ENCODE measurements around the gene SH3GLB1. TPM values are rescaled to one million over a fixed set of nuclear protein-coding genes. Genes with fewer than 3 reads are reported as not detected.

The SH3GLB1 gene
- polyA plus RNA-seq, 2 of the 4 experiments (the other 2 are of a cell fraction) = 22.2 to 33.9 TPM

DNA sequence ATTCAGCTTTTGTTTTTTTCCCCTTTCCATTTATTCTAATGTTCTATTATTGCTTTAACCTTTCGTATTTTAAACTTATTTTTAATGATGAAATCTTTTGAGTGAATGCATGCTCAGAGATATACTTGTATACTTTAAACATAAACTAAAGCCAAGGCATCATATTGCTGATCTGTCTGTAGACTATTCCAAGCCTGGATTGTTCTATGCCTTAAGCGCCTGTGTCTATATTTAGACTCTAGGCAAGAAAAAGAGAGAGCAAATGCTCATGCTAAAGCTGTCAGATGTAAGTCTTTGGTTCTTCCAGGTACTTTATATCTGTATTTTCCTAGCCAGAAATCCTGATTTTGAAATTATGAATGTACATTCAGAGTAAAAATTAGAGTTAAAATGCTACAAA, 14.4 kb downstream of the SH3GLB1 start:
- TF ChIP-seq FOSL2 (IDR thresholded peaks at IDR 0.05) (no peak), FOSL2 (CRISPR knock-in tag; IDR thresholded peaks at IDR 0.05) (no peak), ESRRA (IDR thresholded peaks at IDR 0.05; ENCODE audit: borderline replicate concordance, low read length) (no peak), HEYL (CRISPR knock-in tag; IDR thresholded peaks at IDR 0.05) (no peak), RARB (CRISPR knock-in tag; IDR thresholded peaks at IDR 0.05) (no peak), TP53 (CRISPR knock-in tag; IDR thresholded peaks at IDR 0.05) (no peak), CBX2 (IDR thresholded peaks at IDR 0.05; ENCODE audit: borderline replicate concordance, low read depth) (no peak), NR3C1 (IDR thresholded peaks at IDR 0.05) (no peak), MAFK (IDR thresholded peaks at IDR 0.05; ENCODE audit: partially characterized antibody) (no peak), FOXS1 (CRISPR knock-in tag; IDR thresholded peaks at IDR 0.05) (no peak), POLR2AphosphoS2 (conservative IDR thresholded peaks at IDR 0.05; ENCODE audit: low read length) (no peak), NPAS2 (CRISPR knock-in tag; IDR thresholded peaks at IDR 0.05; ENCODE audit: borderline replicate concordance) (no peak), JUNB (IDR thresholded peaks at IDR 0.05) (no peak), EP300 (IDR thresholded peaks at IDR 0.05) (no peak), ZFP36 (IDR thresholded peaks at IDR 0.05; ENCODE audit: borderline replicate concordance, partially characterized antibody) (no peak), JUN (IDR thresholded peaks at IDR 0.05) (no peak)
- TF ChIP-seq, protein P1, sequence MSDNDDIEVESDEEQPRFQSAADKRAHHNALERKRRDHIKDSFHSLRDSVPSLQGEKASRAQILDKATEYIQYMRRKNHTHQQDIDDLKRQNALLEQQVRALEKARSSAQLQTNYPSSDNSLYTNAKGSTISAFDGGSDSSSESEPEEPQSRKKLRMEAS (IDR thresholded peaks at IDR 0.05) = no peak
- TF ChIP-seq, protein P2, sequence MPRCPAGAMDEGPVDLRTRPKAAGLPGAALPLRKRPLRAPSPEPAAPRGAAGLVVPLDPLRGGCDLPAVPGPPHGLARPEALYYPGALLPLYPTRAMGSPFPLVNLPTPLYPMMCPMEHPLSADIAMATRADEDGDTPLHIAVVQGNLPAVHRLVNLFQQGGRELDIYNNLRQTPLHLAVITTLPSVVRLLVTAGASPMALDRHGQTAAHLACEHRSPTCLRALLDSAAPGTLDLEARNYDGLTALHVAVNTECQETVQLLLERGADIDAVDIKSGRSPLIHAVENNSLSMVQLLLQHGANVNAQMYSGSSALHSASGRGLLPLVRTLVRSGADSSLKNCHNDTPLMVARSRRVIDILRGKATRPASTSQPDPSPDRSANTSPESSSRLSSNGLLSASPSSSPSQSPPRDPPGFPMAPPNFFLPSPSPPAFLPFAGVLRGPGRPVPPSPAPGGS (IDR thresholded peaks at IDR 0.05) = no peak
- TF ChIP-seq, protein P3, sequence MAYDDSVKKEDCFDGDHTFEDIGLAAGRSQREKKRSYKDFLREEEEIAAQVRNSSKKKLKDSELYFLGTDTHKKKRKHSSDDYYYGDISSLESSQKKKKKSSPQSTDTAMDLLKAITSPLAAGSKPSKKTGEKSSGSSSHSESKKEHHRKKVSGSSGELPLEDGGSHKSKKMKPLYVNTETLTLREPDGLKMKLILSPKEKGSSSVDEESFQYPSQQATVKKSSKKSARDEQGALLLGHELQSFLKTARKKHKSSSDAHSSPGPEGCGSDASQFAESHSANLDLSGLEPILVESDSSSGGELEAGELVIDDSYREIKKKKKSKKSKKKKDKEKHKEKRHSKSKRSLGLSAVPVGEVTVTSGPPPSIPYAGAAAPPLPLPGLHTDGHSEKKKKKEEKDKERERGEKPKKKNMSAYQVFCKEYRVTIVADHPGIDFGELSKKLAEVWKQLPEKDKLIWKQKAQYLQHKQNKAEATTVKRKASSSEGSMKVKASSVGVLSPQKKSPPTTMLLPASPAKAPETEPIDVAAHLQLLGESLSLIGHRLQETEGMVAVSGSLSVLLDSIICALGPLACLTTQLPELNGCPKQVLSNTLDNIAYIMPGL (CRISPR knock-in tag; IDR thresholded peaks at IDR 0.05; ENCODE audit: borderline replicate concordance) = no peak
- no peak for ATAC-seq
- no peak for DNase-seq (ENCODE audit: low read depth in 1 of 2, low spot score in 1 of 2)
- H3K4me1 ChIP-seq = no peaks in the 10 kb centered on the region
- 89% methylated on average over 2 of the region's 2 CpGs for WGBS (ENCODE audit: missing lambda C conversion rate)
- H3K27ac ChIP-seq = no peak overlapping the region
- no peak for FAIRE-seq
- CTCF ChIA-PET = interaction anchor here (6.0 kb wide), 1 partner anchor 14 kb away, joined by 37 read pairs; the partner anchor contains the start of gene SH3GLB1
- H3K4me3 ChIP-seq = no peak overlapping the region
- H3K4me2 ChIP-seq = no peak overlapping the region
- H3K9me3 ChIP-seq = no peaks in the 10 kb centered on the region
- POLR2A ChIA-PET = no interaction called here

DNA sequence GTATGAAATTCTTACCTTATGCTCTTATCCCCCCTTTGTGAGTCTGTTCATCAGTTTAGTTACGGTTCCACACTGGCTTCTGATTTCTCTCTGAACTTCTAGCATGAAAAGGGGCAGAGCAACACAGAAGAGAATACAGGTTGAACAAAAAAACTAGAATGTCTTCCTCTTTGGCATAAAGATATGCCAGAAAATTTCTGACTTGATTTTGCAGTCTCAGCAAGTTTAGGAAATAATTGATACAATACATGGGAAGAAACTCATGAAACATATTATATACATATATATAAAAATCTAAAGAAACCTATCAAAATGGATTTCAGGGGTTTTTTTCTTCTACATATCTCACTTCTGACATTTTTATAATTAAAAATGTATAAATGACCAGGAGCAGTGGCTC, 27.0 kb downstream of the SH3GLB1 start:
- ChIA-PET POLR2A (no interaction called here), CTCF (no interaction called here)
- H3K9me3 ChIP-seq = no peaks in the 10 kb centered on the region
- TF ChIP-seq ESRRA (IDR thresholded peaks at IDR 0.05; ENCODE audit: borderline replicate concordance, low read length) (no peak), MAFK (IDR thresholded peaks at IDR 0.05; ENCODE audit: partially characterized antibody) (peak; percentile 66)
- 100% methylated on average over 1 of the region's 1 CpG for WGBS (ENCODE audit: missing lambda C conversion rate)
- DNase-seq (ENCODE audit: low read depth in 1 of 2, low spot score in 1 of 2) (no peak), FAIRE-seq (no peak), ATAC-seq (no peak)
- H3K4me2 ChIP-seq = no peak overlapping the region
- H3K4me1 ChIP-seq = no peaks in the 10 kb centered on the region
- H3K27ac ChIP-seq = no peak overlapping the region
- no peak overlapping the region for H3K4me3 ChIP-seq

- 42% methylated on average over 2 of the region's 2 CpGs for WGBS (ENCODE audit: missing lambda C conversion rate)
- CTCF ChIA-PET = no interaction called here
- Histone ChIP-seq H3K9me3 (no peaks in the 10 kb centered on the region), H3K27ac (no peak overlapping the region), H3K4me2 (no peak overlapping the region), H3K4me1 (no peaks in the 10 kb centered on the region), H3K4me3 (no peak overlapping the region)
- FAIRE-seq (no peak), DNase-seq (ENCODE audit: low read depth in 1 of 2, low spot score in 1 of 2) (no peak), ATAC-seq (no peak)
- POLR2A ChIA-PET = no interaction called here
- TF ChIP-seq CEBPB (IDR thresholded peaks at IDR 0.05) (no peak), POLR2A (IDR thresholded peaks at IDR 0.05; ENCODE audit: low read length) (no peak), HOXB5 (CRISPR knock-in tag; IDR thresholded peaks at IDR 0.05) (no peak), RAD21 (conservative IDR thresholded peaks at IDR 0.05 in 1 of 2, IDR thresholded peaks at IDR 0.05 in 1 of 2) (no peak), RARB (CRISPR knock-in tag; IDR thresholded peaks at IDR 0.05) (no peak), NFE2L2 (conservative IDR thresholded peaks at IDR 0.05; ENCODE audit: low read length) (no peak), NR3C1 (IDR thresholded peaks at IDR 0.05) (no peak), FOSL2 (IDR thresholded peaks at IDR 0.05) (no peak), FOSL2 (CRISPR knock-in tag; IDR thresholded peaks at IDR 0.05) (no peak), CBX8 (IDR thresholded peaks at IDR 0.05) (no peak), HDAC2 (IDR thresholded peaks at IDR 0.05) (no peak), HEYL (CRISPR knock-in tag; IDR thresholded peaks at IDR 0.05) (no peak), GATA3 (IDR thresholded peaks at IDR 0.05; ENCODE audit: borderline replicate concordance) (no peak), NPAS2 (CRISPR knock-in tag; IDR thresholded peaks at IDR 0.05; ENCODE audit: borderline replicate concordance) (no peak)
Observed at GRCh38 chr1:86733340-86733739, 29.0 kb downstream of the SH3GLB1 start.

Measured in A549 (cell line).